GM21786 (cell line): ENCODE measurements around the gene TGIF2LY.
"Not testable (repeated sequence)": the region's sequence is repeated elsewhere in the genome, so short reads cannot be mapped to it uniquely, and the experiment has no call there.

ENCODE experiments used
- ATAC-seq: cut with Tn5 transposase; IDR thresholded peaks from one replicate; pipeline ENCODE4 v1.9.1; 2021; ENCODE audit not compliant: unreplicated experiment

TGIF2LY gene

GRCh38 chrY:3578767-3579166 is at the start of gene TGIF2LY:
TSS of gene TGIF2LY (plus strand) at chrY:3579067. CDS start at chrY:3579245, 178 bp downstream.
- not testable (repeated sequence) for ATAC-seq
